ENCODE data around the gene ZNF267. TPM values are rescaled to one million over a fixed set of nuclear protein-coding genes. Genes with fewer than 3 reads are reported as not detected.
"Not testable (repeated sequence)": the region's sequence is repeated elsewhere in the genome, so short reads cannot be mapped to it uniquely, and the experiment has no call there.

The ZNF267 gene
- total RNA-seq, 6 donors from 2014 or later = 7.5 to 38.8 (median 16.8) TPM

- Histone ChIP-seq H3K27ac (no peak overlapping the region), H3K4me3 (no peak overlapping the region), H3K36me3 (peaks cover 14 to 88% (median 53%) of the 10 kb centered on the region in 4 donors), H3K9me3 (peaks cover 10 to 38% (median 22%) of the 10 kb centered on the region in 4 donors), H3K4me1 (no peaks in the 10 kb centered on the region), H3K27me3 (no peaks in the 10 kb centered on the region)
- 89 to 90% methylated on average over 1 of the region's 1 CpG for WGBS, 2 donors
- ATAC-seq (ENCODE audit: low FRiP score in 2 of 2) (no peak), DNase-seq (no peak)
- TF ChIP-seq POLR2A (IDR thresholded peaks at IDR 0.05) = no peak
- no peak for TF ChIP-seq CTCF (IDR thresholded peaks at IDR 0.05)
- TF ChIP-seq POLR2AphosphoS5 (IDR thresholded peaks at IDR 0.05) = no peak
- TF ChIP-seq EP300 (IDR thresholded peaks at IDR 0.05) = no peak
These were observed 20.2 kb downstream of the ZNF267 start for GRCh38 chr16:31893824-31894223.

GRCh38 chr16:31897283-31897682, 23.7 kb downstream of the ZNF267 start:
- Histone ChIP-seq H3K27ac (no peak overlapping the region), H3K27me3 (no peaks in the 10 kb centered on the region), H3K4me1 (no peaks in the 10 kb centered on the region), H3K9me3 (peaks cover 10 to 36% (median 23%) of the 10 kb centered on the region in 4 donors), H3K36me3 (peaks cover 14 to 72% (median 43%) of the 10 kb centered on the region in 4 donors), H3K4me3 (no peak overlapping the region)
- ATAC-seq (ENCODE audit: low FRiP score in 2 of 2) (no peak), DNase-seq (no peak)
- no peak for TF ChIP-seq POLR2AphosphoS5 (IDR thresholded peaks at IDR 0.05)

GRCh38 chr16:31899505-31899904, 25.9 kb downstream of the ZNF267 start:
- ATAC-seq (ENCODE audit: low FRiP score in 2 of 2) = no peak
- WGBS, 2 donors = 92 to 97% methylated on average over 2 of the region's 2 CpGs
- H3K36me3 ChIP-seq = peaks cover 13 to 49% (median 24%) of the 10 kb centered on the region in 4 donors

GRCh38 chr16:31904571-31904970, 31.0 kb downstream of the ZNF267 start:
- not testable (repeated sequence) for H3K27me3 ChIP-seq; ATAC-seq (ENCODE audit: low FRiP score in 2 of 2); H3K27ac ChIP-seq; DNase-seq; H3K4me3 ChIP-seq; H3K4me1 ChIP-seq
- peaks cover 0 to 24% (median 7%) of the 10 kb centered on the region in 4 donors for H3K36me3 ChIP-seq
- WGBS, 2 donors = 96 to 97% methylated on average over 3 of the region's 3 CpGs
- H3K9me3 ChIP-seq = peaks cover 34 to 60% (median 47%) of the 10 kb centered on the region in 4 donors

More at GRCh38 chr16:31899505-31899904, 25.9 kb downstream of the ZNF267 start:
- no peak for DNase-seq
- Histone ChIP-seq H3K4me3 (no peak overlapping the region), H3K4me1 (no peaks in the 10 kb centered on the region), H3K27me3 (no peaks in the 10 kb centered on the region), H3K27ac (no peak overlapping the region), H3K9me3 (peaks cover 14 to 41% (median 25%) of the 10 kb centered on the region in 4 donors)
- TF ChIP-seq CTCF (IDR thresholded peaks at IDR 0.05) (no peak), EP300 (IDR thresholded peaks at IDR 0.05) (no peak), POLR2A (IDR thresholded peaks at IDR 0.05) (no peak), POLR2AphosphoS5 (IDR thresholded peaks at IDR 0.05) (no peak)

- WGBS, 2 donors = 100% methylated on average over 1 of the region's 1 CpG
- H3K4me3 ChIP-seq = no peak overlapping the region
These were observed 40.1 kb downstream of the ZNF267 start for GRCh38 chr16:31913668-31914067.

More at GRCh38 chr16:31913668-31914067, 40.1 kb downstream of the ZNF267 start:
- Histone ChIP-seq H3K4me1 (no peaks in the 10 kb centered on the region), H3K9me3 (peaks cover 85 to 97% (median 91%) of the 10 kb centered on the region in 4 donors), H3K27ac (no peak overlapping the region), H3K27me3 (no peaks in the 10 kb centered on the region), H3K36me3 (peaks cover 24 to 43% (median 35%) of the 10 kb centered on the region in 4 donors)
- DNase-seq = no peak
- no peak for ATAC-seq (ENCODE audit: low FRiP score in 2 of 2)
- TF ChIP-seq EP300 (IDR thresholded peaks at IDR 0.05) = no peak
- TF ChIP-seq POLR2A (IDR thresholded peaks at IDR 0.05) = no peak
- TF ChIP-seq CTCF (IDR thresholded peaks at IDR 0.05) = no peak
- TF ChIP-seq POLR2AphosphoS5 (IDR thresholded peaks at IDR 0.05) = no peak

All from upper lobe of left lung (tissue), 6 donors.